COR-L47 (cell line): ENCODE results near the gene ESPL1.
A peak's percentile ranks its signal among the peaks of the same experiment; 100 is the strongest.
"Not testable (repeated sequence)": the region's sequence is repeated elsewhere in the genome, so short reads cannot be mapped to it uniquely, and the experiment has no call there.

ENCODE experiments used
- DNase-seq: peaks from one replicate; lab custom pipeline; 2025; lab: John Stamatoyannopoulos, UW

ESPL1 gene

DNA sequence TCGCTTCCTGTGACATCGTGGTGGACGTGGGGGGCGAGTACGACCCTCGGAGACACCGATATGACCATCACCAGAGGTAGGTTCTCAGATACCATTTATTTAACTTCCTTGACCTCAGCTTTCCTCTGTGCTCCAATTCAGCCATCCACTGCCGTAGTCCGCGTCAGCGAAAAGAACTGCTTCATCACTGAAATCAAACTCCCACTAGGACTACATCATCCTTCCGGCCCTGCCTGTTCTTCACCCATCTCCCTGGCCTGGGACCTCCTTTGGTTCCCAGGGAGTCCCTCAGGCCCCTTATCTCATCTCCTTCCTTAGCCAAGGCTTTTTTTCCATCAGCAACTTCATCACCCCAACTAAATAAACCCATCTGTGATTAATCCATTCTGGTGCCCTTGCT lies 32.1 kb downstream of the ESPL1 start:
- no peak for DNase-seq

DNA sequence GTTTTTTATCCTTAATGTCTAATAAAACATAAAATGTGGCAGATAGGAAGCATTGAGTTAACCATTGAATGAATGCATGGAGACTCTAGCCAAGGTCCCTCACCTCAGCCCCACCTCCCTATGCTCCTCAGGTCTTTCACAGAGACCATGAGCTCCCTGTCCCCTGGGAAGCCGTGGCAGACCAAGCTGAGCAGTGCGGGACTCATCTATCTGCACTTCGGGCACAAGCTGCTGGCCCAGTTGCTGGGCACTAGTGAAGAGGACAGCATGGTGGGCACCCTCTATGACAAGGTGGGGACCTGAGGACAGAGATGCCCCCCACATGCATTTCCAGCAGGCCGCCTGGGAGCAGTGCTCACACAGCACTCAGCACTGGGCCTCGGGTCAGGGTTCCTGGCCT lies 34.8 kb downstream of the ESPL1 start:
- DNase-seq = no peak

DNA sequence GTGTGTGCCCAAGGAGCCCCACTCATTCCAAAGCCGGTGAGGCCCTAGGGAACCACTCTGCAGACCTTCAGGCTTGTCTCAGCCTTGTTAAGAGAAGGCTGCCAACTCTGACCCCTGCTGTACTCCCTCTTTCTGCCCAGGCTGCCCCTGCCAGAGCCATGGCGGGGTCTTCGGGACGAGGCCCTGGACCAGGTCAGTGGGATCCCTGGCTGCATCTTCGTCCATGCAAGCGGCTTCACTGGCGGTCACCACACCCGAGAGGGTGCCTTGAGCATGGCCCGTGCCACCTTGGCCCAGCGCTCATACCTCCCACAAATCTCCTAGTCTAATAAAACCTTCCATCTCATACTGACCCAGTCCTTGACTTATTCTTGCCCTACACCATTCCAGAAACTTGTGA lies 38.7 kb downstream of the ESPL1 start:
- no peak for DNase-seq

DNA sequence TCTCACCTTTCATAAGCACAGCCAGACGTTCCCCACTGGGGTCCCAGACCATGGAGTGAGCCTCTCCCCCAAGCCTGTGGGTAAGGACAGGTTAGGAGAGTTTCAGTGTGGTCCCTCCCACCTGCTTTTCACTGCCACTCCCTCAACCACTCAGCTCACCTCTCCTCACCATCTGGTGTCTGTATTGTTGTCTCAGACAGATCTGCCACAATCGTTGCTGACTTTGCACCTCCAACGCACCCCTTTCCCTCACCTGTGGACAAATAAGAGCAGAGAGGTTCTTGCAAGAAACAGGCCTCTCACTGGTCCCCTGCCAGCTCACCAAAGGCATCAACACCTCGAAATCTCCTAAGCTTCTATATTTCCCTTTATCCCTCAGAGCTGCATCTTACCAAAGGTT lies 40.2 kb downstream of the ESPL1 start:
- no peak for DNase-seq

DNA sequence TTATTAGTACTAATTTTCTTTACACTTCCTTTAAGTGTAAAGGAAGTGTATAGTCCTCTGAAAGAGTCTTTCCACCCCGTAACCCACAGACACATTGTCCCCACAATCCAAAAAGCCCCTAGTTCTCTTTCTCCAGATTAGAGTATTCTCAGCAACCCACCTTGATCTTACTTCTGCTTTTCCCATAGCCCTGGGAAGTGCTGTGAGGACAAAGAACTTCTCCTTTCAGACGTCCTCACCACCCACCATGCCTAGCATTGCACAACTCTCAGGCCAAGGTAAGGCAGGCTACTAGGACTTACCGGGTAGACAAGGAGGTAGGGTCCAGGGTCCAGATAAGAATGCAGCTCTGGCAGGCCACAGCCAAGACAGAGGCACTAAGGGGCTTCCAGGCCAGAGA lies 45.9 kb downstream of the ESPL1 start:
- no peak for DNase-seq

DNA sequence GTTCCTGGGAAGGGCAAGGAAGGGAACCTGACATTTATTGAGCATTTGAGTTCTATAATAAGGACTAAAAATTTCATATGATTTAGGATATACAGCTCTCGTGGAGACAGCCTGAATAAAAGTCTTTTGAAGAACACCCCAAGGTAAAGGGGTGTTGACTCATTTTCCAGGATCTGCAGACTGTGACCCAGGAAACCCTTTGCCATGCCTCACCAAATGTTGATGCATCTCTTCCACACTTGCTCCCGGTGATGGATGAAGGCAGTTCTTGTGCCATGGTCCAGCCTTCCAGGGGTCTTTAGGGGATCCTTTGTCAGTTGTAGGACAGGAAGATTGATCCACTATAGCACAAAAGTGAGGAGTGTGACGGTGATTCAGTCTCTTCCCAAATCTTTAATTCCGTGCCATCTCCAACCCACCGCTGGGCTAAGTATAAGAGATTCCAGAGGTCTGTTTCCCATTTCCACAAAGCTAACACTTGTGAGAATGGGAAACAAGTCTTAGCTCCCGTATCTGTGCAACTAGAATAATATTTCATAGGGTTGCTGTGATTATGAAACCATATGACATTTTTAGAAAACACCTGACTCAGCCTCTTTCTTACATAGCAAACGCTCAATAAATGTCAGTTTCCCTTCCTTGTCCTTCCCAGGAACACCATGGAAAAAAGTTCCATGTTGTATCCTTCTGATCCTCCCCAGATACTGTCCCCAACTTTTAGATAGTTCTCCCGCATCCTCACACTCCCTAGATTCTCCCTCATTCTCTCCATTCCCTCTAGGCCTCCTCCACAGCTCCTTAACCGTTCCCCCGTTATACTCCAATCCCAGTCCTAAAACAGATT lies 52.5 kb downstream of the ESPL1 start:
- no peak for DNase-seq

DNA sequence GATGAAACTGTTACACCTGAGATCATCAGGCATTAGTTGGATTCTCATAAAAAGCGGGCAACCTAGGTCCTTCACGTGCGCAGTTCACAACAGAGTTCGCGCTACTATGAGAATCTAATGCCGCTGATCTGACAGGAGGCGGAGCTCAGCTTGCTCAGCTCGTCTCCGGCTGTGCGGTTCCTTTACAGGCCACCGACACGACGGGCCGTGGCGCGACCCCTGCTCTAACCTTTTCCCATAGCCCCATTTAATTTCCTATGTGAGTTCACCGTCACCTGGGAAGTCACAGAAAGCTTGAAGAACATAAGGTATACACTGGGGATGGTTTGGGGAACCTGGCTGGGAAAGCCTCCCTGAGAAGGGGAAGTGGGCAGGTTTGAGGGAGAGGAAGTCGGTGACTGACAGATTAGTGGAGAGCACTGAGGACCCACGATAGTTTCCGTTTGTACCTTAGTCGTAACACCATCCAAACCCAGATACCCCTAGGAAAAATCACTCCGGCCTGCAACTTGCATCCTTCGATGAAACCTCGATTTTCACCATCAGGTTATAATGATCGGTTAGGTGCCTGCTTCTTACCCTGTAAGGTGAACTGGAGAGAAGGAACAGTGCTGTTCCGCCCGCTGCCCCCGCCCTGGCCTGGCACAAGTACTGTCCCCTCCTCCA lies 56.1 kb downstream of the ESPL1 start:
- DNase-seq = no peak

DNA sequence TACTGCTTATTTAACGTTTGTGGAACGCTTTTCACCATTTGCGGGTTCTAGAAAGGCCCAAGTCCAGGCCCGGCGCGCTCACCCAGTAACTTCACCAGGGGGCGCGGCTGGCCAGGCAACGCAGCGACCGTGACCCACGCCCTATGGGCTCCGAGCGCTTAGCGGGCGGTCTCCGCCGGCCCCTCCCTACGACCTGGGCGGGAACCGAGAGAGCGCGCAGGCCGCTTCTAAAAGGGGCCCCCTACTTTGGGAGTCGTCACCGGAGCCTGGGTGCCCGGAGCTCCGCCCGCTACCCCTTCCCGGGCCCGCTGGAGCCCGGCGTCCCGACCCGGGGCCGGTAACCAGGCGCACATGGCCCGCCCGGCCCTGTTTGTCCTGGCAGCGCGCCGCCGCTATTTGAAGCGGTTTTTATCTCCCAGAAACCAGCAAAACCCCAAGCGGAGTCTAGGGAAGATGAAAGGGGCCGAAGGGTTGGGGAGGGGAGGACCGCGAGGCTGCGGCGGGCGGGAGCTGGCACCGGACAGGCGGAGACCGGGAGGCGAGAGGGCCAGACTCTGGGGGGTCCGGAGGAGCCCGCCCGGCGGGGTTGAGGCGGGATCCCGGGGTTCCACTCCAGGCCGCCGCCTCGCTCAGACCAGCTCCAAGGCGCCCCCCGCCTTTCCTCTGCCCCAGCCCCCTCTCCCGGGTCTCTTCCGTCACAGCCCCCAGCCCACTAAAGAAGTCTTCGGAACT lies 56.8 kb downstream of the ESPL1 start:
- DNase-seq = peak; percentile 87

DNA sequence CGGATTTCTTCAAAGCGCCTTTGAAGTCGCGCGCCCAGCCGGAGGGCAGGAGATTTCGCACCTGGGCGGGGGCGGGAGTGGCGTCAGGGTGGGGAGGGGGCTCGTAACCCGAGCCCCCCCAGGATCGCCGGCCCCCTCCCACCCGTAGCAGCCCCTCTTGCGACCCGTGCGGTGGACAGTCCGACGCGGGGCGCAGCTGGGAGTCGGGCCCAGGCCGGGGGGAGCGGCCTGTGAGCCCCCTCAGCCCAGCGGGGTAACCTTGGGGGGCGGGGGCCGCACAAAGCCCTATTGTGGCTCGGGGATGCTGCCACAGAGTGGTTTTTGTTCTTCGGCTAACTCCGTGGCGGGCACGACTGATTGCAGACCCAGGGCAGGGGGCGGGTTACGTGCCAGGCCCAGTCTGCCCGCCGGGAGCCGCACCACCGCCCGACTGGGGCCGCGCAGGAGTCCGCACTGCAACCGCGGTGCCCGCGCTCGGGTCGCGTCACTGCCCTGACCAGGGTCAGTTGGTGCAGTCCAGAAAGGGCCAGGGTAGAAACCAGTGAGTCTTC lies 57.5 kb downstream of the ESPL1 start:
- peak; percentile 10 for DNase-seq

DNA sequence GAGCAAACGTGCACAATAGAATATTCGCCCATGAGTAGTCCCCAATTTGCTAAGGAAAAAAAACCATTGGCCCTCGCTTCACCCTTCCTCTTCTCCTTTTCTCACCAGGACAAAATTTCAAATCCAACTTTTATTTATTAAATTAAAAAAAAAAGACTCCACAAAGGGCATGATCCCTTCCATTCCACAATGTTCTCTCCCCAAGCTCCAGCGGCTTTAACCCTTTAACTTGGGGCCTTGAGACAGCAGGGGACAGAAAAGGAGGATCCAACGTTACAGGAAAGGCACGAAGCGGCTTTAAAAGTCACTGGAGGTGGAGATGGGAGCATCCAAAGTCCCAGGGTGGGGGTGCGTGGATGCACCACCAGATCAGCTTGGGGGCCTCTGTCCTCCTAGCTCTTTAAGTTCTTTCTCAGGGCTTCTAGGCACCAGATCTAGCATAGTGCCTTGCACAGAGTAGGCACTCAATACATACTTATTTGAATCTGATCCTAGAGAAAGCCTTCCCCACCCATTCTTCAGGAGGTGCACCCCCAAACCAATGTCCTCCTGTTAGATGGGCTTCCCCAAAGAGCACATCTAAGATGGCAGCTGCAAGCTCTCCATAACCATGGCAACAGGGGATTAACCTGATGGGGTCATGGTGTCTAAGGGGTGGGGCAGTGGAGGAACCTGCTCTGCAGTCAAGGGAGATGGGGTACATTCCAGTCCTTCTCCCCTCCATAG lies 58.5 kb downstream of the ESPL1 start:
- no peak for DNase-seq

DNA sequence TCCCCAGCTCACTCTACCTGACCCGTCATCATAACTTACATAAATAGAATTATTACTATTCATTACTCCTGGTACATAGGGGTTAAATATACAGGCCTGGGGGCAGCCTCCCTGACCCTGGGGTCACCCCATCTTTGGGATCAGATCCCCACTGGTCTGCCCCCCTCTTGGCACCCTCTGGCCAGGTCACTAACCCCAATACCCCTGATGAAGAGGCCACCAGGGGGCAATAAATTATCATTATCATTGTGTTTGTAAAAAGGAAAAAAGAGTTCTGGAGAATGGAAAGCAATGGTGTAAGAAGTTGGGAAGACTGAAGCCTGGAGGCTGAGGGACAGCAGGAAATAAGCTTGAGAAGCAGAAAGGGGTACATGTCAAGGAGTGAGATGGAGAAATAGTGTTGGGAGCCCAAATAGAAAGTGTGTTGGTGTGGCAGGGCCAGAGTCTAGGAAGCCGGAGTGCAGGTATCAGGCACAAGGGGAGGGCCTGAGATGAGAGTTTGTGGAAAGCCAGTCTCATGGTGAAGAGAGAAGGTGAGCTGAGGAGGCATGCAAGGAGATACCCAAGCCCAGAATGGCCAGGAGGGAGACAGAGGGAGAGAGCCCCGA lies 59.4 kb downstream of the ESPL1 start:
- no peak for DNase-seq

DNA sequence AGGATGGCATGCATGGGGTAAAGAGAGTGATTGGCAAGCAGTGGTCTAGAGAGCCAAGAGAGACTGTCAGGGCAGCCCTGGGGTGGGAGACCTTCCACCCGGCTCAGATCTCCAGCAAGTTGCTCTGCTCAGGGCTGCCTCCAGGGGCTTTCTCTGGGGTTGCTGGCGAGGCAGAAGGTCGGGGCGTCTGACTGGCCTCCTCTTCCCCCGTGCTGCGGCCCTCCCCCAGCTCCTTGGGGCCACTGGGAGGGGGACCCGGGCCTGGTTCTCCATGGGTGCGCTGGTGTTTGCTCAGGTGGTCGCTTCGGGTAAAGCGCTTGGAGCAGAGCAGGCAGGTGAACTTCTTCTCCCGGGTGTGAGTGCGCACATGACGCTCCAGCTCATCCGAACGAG lies 59.9 kb downstream of the ESPL1 start:
- no peak for DNase-seq

DNA sequence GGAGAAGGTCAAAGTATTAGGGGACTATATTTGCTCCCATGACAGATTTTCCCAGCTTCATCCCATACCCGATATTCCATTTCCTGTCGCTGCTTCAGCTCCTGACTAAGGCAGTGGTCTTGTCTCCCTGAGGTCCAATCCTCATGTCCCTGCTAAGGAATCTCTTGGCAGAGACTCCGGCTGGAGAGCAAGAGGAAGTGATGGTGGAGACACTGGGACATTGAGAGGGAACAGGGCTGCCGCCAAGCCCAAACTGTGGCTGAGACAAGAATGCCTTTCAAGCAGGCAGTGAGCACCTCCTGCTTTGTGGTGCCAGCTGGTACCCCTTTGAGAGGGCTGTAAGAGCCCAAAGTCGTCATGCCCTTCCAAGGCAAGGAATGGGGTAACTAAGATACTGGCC lies 62.6 kb downstream of the ESPL1 start:
- no peak for DNase-seq

DNA sequence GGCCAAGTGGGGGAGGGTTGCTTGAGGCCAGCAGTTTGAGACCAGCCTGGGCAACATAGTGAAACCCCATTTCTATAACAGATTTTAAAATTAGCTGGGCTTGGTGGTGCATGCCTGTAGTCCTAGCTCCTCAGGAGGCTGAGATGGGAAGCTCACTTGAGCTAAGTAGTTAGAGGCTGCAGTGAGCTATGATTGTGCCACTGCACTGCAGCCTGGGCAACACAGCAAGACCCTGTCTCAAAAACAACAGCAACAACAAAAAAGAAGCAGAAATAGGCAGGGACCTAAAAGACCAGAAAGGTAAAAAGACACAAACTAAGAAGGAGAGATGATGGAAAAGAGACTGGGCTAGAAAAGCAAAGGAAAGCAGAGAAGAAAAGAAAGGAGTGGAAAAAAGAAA lies 64.2 kb downstream of the ESPL1 start:
- DNase-seq = not testable (repeated sequence)

DNA sequence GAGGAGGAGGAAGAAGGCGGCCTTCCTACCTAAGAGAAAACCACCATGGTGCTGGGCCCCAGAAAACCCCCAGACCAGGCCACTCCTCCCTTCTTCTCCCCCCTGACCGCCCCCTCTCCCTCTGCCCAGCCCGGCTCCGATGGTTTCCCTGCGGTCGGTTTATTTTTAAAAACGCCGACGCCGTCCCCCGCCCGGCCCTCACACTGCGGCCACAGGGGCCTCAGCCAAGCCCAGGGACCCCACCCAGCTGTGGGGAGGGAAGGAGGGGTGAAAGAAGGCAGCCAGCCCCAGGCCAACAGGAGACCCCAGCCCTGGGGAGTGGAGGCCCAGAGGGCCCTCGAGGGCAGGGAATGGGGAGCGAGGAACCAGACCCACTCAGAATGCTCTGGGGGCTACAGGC lies 64.6 kb downstream of the ESPL1 start:
- DNase-seq = no peak

DNA sequence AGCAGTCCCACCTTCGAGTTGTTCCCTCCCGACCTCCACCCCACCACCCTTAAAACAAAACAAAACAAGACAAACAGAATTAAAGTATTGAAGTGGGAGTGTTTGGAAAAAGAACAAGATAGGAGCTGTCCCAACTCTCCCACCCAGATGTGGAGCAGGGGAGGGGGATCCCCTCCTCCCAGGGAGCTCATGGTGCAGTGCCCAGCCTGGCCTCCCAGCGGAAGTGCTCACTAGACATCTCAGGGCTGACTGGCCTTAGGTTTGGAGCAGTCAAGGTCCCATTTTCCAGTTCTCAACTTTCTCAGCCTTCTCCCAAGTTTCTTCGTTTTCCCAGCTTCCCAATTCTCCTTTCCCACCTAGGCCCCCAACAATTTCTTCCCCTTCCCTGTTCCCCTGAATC lies 65.2 kb downstream of the ESPL1 start:
- DNase-seq = no peak

DNA sequence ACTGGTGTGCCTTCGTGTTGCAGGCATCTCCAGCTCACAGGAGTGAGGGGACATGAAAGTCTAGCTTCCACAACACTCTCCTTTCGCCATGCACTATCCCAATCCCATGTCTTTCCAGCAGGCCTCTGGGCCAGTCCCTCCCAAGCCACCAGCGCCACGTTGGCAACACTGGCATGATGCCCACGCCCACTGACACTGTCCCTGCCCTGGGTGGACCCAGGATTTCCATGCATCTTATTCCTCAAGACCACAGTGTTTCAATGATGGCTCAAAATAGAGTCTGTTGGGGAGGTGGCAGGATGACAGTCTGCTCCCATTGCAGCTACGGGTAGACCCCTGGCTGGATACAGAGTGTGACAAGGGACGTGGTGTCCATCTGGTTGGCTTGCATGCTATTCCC lies 65.7 kb downstream of the ESPL1 start:
- DNase-seq = no peak

DNA sequence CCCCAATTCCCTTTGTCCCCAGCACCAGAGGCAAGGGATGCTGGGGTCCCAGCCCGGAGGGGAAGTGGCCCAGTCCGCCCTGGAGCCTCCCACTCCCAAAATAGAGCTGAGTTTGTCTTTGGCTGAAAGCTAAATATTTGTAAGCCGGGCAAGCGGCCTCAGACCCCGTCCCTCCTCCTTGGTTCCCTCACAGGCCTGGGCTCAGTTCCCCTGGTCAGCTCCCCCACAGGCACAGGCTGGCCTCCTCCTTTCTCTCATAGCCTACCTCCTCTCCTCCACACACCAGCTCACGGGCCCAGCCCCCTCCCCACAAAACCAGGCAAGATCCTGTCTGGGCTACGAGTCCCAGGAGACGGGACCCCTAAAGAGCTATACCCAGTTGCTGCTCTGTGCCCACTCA lies 66.7 kb downstream of the ESPL1 start:
- no peak for DNase-seq

DNA sequence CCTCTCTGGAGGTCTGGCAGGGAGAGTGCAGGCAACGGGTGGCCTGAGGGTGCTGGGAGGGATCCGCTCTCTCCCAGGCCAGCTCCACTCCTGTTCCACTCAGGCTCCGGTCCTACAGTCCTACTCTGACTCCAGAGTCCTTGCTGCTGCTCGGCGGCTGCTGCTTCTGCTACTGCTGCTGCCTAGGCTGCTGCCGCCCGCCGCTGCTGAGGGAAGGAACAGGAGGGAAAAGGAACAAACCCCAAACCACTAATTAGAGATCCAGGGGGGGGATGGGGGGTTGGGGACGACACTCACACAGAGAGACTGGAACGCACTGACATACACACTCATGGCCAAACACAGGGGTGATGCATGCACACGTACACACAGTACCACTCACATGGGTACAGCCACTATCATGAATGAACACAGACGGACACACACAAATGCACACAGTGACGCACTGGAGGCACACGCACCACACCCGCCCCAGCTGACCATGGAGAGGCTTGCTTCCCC lies 68.1 kb downstream of the ESPL1 start, which contains the start of gene SP7:
TSS of gene SP7 (minus strand) at position 174 of the 501 bp plus-strand sequence. CDS start 708 bp downstream, outside the sequence.
- no peak for DNase-seq

DNA sequence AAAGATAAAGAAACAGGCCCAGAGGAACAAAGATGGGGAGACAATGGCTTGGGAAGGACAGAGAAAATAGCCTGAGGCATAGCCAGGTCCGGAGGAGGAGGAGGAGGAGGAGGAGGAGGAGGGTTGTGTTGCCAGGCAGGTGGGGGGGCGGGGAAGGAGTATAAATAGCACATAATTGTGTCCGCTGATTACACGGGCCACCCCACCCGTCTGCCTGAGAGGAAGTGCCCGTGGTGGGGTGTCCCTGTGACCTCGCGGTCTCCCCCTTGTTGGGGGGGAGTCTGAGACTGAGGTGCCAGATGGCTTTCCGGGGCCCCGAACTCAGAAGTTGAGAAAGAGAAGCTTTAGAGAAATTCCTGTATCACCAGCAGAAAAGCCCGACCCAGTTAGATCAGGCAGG lies 69.9 kb downstream of the ESPL1 start:
- no peak for DNase-seq

DNA sequence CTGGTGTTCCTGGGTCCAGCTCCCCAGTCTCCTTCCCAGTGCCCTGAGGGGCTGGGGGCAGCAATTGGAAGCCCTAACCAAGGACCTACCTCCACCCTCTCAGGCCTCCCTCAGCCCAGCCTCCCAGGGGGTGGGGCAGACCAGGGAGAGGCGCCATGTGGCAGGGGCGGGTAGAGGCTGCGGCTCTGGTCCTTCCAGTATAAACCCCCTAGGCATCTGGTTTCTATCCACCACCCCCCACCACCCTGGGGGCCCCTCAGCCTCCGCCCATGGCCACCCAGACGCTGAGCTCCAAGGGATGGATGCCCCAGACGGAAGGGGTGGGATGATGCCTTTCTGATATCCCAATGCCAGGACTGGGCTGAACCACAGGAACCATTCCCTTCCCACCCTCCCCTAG lies 70.8 kb downstream of the ESPL1 start:
- DNase-seq = no peak
